Ovary (tissue), 9 donors: ENCODE results near the gene PSMG3. TPM values are rescaled to one million over a fixed set of nuclear protein-coding genes. Genes with fewer than 3 reads are reported as not detected.
A peak's percentile ranks its signal among the peaks of the same experiment; 100 is the strongest.

Experiments
- DNase-seq, 5 donors: peaks; one replicate each; pipeline ENCODE4 v3.0.0-alpha.2; 2019 to 2020
- H3K27ac ChIP-seq, 2 donors: fragments of 200-600 bp; one replicate each; pipeline versions ENCODE4 v1.5.1 to v1.8.0; 2019 to 2022
- H3K27me3 ChIP-seq: fragments of 200-600 bp; one replicate; pipeline ENCODE4 v1.8.0; 2022
- H3K36me3 ChIP-seq: fragments of 200-600 bp; sonication (generic); one replicate; pipeline ENCODE4 v1.5.1; 2019
- H3K4me1 ChIP-seq: one replicate; pipeline ENCODE4 v1.8.1; 2013; ENCODE audit warnings: mild to moderate bottlenecking, moderate library complexity; ENCODE audit not compliant: insufficient read depth
- H3K4me3 ChIP-seq: fragments of 200-600 bp; sonication (generic); one replicate; pipeline ENCODE4 v1.5.1; 2017
- H3K9me3 ChIP-seq, 2 donors: fragments of 200-600 bp in 1 of 2; sonication (generic) in 1 of 2; one replicate each; pipeline versions ENCODE4 v1.5.1 to v1.8.1; 2013 to 2019; ENCODE audit warnings: mild to moderate bottlenecking in 1 of 2, moderate library complexity in 1 of 2
- EP300 ChIP-seq: sonication (generic); formaldehyde crosslinking; IDR thresholded peaks from one replicate; pipeline ENCODE4 v1.6.1; 2017; ENCODE audit warnings: antibody characterized with exemption
- POLR2A ChIP-seq: fragments of 450-650 bp; IDR thresholded peaks from one replicate; pipeline ENCODE4 v1.6.1; 2017; ENCODE audit warnings: antibody characterized with exemption, mild to moderate bottlenecking, moderate library complexity
- WGBS, 3 donors: extraction: QIAGEN DNeasy Blood & Tissue Kit in 1 of 3; methylation state at CpG; one replicate each; pipeline versions ENCODE4 v1.1.5 to v1.1.7; 2013 to 2017; 5-methylcytosine and 5-hydroxymethylcytosine counted together
- intact Hi-C, 4 donors: fragments of 100-400 bp; cut with DNase I; formaldehyde crosslinking; loops; one replicate each; pipeline versions ENCODE4 v1.11.0 to v1.15.1; 2022 to 2023
- polyA plus RNA-seq, 2 donors: library from polyadenylated mRNA; stranded (reverse); fragments of 200-250 nt in 1 of 2; fragments of 350-450 nt in 1 of 2; fragmentation: Illumina TruSeq in 1 of 2; extraction: RNeasy Lipid Tissue Mini Kit (QIAGEN cat#74804) in 1 of 2; gene quantifications; one replicate each; pipeline ENCODE4 v1.2.3, GENCODE V29; 2013 to 2014
- total RNA-seq, 7 donors: library from RNA; depleted of rRNA in 2 of 7; stranded (reverse); fragments of >200 nt in 2 of 7; fragmentation: NEBNext Ultra II Directional in 3 of 7; extraction: Animal tissue kit (Norgen Biotek cat#: 25700) in 3 of 7; gene quantifications; one replicate each; pipeline versions ENCODE4 v1.1.0 to v1.2.4, GENCODE V29; 2016 to 2023
- TF ChIP-seq, protein P1 (sequence below), 3 donors: fragments of 450-650 bp in 2 of 3; fragments of 200-600 bp in 1 of 3; IDR thresholded peaks; one replicate each; pipeline versions ENCODE4 v1.5.1 to v1.8.0; 2016 to 2022; ENCODE audit warnings: antibody characterized with exemption in 3 of 3, mild to moderate bottlenecking in 1 of 3
- donor health status: DM: no; HTN: no; CAD: no; lungs with moderate emphysema.
- donor health status: DM: no; HTN: no; CAD: no.
- donor health status: Bipolar disorder and iron deficiency.
- donor health status: DM: yes; HTN: yes; CAD: no.
- donor health status: DM: no; HTN: no; CAD: no.
- donor health status: DM: yes; HTN: yes; CAD: no.

The PSMG3 gene
- total and polyA plus RNA-seq, 9 donors: 12.7 to 34.5 (median 18.6) TPM

GRCh38 chr7:1544178-1544895 is 25.5 kb downstream of the PSMG3 start:
- no peaks in the 10 kb centered on the region for H3K9me3 ChIP-seq
- TF ChIP-seq EP300: no peak
- TF ChIP-seq, protein P1, sequence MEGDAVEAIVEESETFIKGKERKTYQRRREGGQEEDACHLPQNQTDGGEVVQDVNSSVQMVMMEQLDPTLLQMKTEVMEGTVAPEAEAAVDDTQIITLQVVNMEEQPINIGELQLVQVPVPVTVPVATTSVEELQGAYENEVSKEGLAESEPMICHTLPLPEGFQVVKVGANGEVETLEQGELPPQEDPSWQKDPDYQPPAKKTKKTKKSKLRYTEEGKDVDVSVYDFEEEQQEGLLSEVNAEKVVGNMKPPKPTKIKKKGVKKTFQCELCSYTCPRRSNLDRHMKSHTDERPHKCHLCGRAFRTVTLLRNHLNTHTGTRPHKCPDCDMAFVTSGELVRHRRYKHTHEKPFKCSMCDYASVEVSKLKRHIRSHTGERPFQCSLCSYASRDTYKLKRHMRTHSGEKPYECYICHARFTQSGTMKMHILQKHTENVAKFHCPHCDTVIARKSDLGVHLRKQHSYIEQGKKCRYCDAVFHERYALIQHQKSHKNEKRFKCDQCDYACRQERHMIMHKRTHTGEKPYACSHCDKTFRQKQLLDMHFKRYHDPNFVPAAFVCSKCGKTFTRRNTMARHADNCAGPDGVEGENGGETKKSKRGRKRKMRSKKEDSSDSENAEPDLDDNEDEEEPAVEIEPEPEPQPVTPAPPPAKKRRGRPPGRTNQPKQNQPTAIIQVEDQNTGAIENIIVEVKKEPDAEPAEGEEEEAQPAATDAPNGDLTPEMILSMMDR (IDR thresholded peaks at IDR 0.05): no peak
- TF ChIP-seq POLR2A: no peak
- intact Hi-C loops: no loop called here
- H3K27me3 ChIP-seq: no peaks in the 10 kb centered on the region
- H3K27ac ChIP-seq: no peak overlapping the region
- no peaks in the 10 kb centered on the region for H3K36me3 ChIP-seq
- 79 to 83% (median 83%) methylated on average over 39 to 41 of the region's 41 CpGs for WGBS, 3 donors
- H3K4me3 ChIP-seq: no peak overlapping the region
- no peak for DNase-seq
- H3K4me1 ChIP-seq: no peaks in the 10 kb centered on the region

DNA sequence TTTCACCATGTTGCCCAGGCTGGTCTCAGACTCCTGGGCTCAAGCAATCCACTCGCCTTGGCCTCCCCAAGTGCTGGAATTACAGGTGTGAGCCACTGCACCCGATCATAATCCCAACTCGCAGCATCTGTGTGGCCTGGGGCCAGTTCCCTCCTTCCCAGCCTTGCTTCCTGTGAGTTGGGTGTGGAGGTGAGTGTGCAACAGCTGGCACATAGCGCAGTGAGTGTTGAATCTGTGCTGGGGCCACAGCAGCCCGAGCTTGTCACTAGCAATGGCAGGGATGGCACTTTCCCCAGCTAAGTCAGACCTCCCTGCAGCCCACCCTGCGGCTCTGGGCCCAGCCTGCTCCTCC is 26.0 kb downstream of the PSMG3 start:
- Histone ChIP-seq H3K36me3 (no peaks in the 10 kb centered on the region), H3K9me3 (no peaks in the 10 kb centered on the region)

DNA sequence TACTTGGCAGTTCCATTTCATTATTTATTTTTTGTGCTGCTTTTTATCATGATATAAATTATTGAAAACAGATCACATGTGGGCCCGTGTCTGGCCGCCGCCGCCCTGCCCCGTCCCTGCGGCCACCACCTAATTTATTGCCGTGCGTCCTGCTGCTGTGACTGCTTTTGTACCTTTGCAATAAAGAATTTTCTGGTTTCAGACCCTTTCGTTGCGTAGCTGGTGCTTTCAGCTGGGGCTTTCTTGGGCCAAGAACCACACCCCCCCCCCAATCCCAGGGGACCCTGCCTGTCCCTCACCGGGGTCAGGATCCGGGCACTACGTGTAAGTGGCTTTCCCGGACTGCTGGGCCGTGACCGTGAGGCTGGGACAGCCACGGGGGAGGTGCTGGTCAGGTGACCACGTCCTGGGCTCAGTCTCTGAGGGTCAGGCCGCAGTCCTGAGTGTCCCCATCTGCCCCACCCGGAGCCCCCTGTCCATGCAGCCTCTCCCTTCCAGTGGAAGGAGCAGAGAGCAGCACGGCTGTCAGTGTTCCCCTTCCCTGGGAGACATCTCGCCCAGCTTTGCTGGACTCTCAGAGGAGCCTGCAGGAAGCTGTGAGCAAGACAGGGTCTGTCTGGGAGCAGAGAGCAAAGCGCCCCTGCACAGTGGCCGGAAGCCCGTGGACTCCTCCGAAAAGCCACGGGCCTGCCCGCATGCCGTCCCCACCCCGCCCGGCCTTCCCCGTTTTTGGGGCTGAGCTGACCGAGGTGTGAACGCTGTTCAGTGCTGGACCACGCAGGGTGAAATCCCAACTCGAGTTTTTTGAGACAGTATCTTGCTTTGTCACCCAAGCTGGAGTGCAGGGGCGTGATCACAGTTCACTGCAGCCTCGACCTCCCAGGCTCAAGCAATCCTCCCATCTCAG is 26.7 kb downstream of the PSMG3 start:
- intact Hi-C loops: no loop called here
- WGBS, 3 donors: 87 to 92% (median 87%) methylated on average over 38 of the region's 38 CpGs
- Histone ChIP-seq H3K27me3 (no peaks in the 10 kb centered on the region), H3K9me3 (no peaks in the 10 kb centered on the region), H3K36me3 (no peaks in the 10 kb centered on the region), H3K4me1 (no peaks in the 10 kb centered on the region), H3K4me3 (no peak overlapping the region), H3K27ac (no peak overlapping the region)
- no peak for TF ChIP-seq EP300
- no peak for TF ChIP-seq POLR2A
- TF ChIP-seq, protein P1 (IDR thresholded peaks at IDR 0.05): no peak
- peak in 1 of 5 donors; percentile 10 for DNase-seq

More for the DNA sequence above, 26.0 kb downstream of the PSMG3 start:
- no peak for TF ChIP-seq EP300
- no peak for TF ChIP-seq POLR2A
- TF ChIP-seq, protein P1 (IDR thresholded peaks at IDR 0.05): no peak
- no peak overlapping the region for H3K27ac ChIP-seq
- intact Hi-C loops: no loop called here
- H3K4me1 ChIP-seq: no peaks in the 10 kb centered on the region
- no peak overlapping the region for H3K4me3 ChIP-seq
- H3K27me3 ChIP-seq: no peaks in the 10 kb centered on the region
- WGBS, 3 donors: 91 to 92% (median 92%) methylated on average over 6 of the region's 6 CpGs
- DNase-seq: no peak

GRCh38 chr7:1542329-1542728 is 27.5 kb downstream of the PSMG3 start:
- intact Hi-C loops: no loop called here
- H3K27ac ChIP-seq: no peak overlapping the region
- no peak for DNase-seq
- no peaks in the 10 kb centered on the region for H3K27me3 ChIP-seq
- H3K4me1 ChIP-seq: peaks cover 5% of the 10 kb centered on the region
- H3K4me3 ChIP-seq: no peak overlapping the region
- H3K36me3 ChIP-seq: no peaks in the 10 kb centered on the region
- H3K9me3 ChIP-seq: no peaks in the 10 kb centered on the region
- TF ChIP-seq, protein P1 (IDR thresholded peaks at IDR 0.05): no peak
- TF ChIP-seq EP300: no peak
- TF ChIP-seq POLR2A: no peak
- WGBS, 3 donors: 86 to 91% (median 88%) methylated on average over 21 of the region's 21 CpGs
